Measurements from ENCODE around the gene HTR1A. TPM values are rescaled to one million over a fixed set of nuclear protein-coding genes. Genes with fewer than 3 reads are reported as not detected.

HTR1A gene
- total and polyA plus RNA-seq, 2 experiments from 2014 or later: not detected

DNA sequence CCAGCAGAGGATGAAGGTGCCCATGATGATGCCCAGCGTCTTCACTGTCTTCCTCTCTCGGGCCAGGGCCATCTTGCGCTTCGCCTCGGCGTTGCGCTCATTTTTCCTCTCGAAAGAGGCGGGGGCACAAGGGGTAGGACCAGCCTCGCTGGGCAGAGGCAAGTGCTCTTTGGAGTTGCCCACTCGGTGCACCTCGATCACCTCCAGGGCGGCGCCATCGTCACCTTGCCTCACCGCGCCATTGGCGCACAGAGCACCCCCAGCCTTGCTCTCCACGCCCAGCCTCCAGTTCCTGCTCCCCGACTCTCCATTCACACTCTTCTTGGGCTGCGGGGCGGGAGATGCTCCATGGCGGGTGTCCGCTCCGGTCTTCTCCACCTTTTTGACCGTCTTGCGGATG lies 1.6 kb downstream of the HTR1A start:
- in situ Hi-C loops (cut with MboI): no loop called here
- Histone ChIP-seq H4K20me1 (ENCODE audit: insufficient read depth) (no peaks in the 10 kb centered on the region), H3F3A (ENCODE audit: insufficient read depth) (no peaks in the 10 kb centered on the region), H3K4me2 (ENCODE audit: unreplicated experiment) (no peak overlapping the region), H3K79me2 (ENCODE audit: insufficient read depth) (no peaks in the 10 kb centered on the region), H3K27me3 (replicated peaks; ENCODE audit: insufficient read depth) (peaks cover 15% of the 10 kb centered on the region), H3K36me3 (ENCODE audit: low read depth) (no peaks in the 10 kb centered on the region), H3K9me2 (ENCODE audit: insufficient read depth) (no peaks in the 10 kb centered on the region), H3K4me3 (no peak overlapping the region), H3K9me3 (ENCODE audit: low read depth) (no peaks in the 10 kb centered on the region), H3K27ac (no peak overlapping the region), H2AFZ (no peak overlapping the region), H3K4me1 (ENCODE audit: insufficient read depth) (no peaks in the 10 kb centered on the region), H3K9ac (no peak overlapping the region)
- no peak for DNase-seq
- WGBS, 2 experiments (ENCODE audit: low coverage in 1 of 2, low lambda C conversion rate in 2 of 2, missing lambda C conversion rate in 2 of 2): 19 to 23% methylated on average over 18 to 27 of the region's 27 CpGs
- TF ChIP-seq EZH2 (IDR thresholded peaks at IDR 0.05; ENCODE audit: insufficient read depth, poor library complexity, severe bottlenecking) (no peak), EZH2phosphoT487 (IDR thresholded peaks at IDR 0.05; ENCODE audit: insufficient read depth, low read depth) (no peak)

DNA sequence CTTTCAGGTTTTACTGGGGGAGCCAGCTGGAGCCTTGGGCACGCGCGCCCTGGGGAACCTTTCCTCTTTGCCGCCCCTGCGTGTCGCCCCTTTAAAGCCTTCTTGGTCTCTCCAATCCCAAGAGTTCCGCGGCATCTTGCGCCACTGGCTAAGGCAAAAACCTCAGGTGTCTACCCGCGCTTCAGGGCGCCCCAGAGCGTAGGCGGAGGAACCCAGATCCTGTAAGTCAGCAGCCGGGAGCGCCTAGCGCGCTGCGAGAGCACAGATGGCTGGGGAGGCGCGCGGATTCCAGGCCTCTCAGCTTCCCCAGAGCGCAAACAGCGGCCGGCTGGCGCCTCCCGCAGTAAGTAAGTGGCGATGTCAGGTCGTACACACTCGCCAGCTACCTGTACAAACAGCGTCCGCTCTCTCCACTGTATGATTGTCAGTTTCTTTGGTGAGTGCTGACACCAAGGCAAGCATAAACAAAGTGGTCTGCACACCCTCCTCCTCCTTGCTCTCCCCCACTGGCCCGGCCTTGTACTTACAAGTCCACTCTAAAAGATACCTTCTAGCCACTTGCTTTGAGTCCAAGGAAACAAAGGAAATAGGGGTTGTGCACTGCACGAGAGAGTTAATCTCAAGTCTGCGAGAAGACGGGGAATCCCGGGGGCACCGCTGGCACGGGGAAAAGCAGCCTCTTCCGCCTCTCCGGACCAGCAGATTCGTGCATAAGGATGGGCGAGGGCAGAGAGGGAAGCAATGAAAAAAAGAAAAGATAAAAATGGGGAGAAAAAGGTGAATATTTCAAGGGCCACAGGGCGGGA lies 2.9 kb downstream of the HTR1A start:
- Histone ChIP-seq H3F3A (ENCODE audit: insufficient read depth) (no peaks in the 10 kb centered on the region), H2AFZ (no peak overlapping the region), H3K36me3 (ENCODE audit: low read depth) (no peaks in the 10 kb centered on the region), H3K4me2 (ENCODE audit: unreplicated experiment) (no peak overlapping the region), H3K9me2 (ENCODE audit: insufficient read depth) (no peaks in the 10 kb centered on the region), H3K27ac (no peak overlapping the region), H4K20me1 (ENCODE audit: insufficient read depth) (no peaks in the 10 kb centered on the region), H3K4me1 (ENCODE audit: insufficient read depth) (no peaks in the 10 kb centered on the region), H3K9ac (no peak overlapping the region), H3K4me3 (no peak overlapping the region), H3K79me2 (ENCODE audit: insufficient read depth) (no peaks in the 10 kb centered on the region), H3K9me3 (ENCODE audit: low read depth) (no peaks in the 10 kb centered on the region), H3K27me3 (replicated peaks; ENCODE audit: insufficient read depth) (peaks cover 15% of the 10 kb centered on the region)
- TF ChIP-seq EZH2phosphoT487 (IDR thresholded peaks at IDR 0.05; ENCODE audit: insufficient read depth, low read depth): no peak
- no peak for TF ChIP-seq EZH2 (IDR thresholded peaks at IDR 0.05; ENCODE audit: insufficient read depth, poor library complexity, severe bottlenecking)
- DNase-seq: no peak
- in situ Hi-C loops (cut with MboI): no loop called here
- WGBS, 2 experiments (ENCODE audit: low coverage in 1 of 2, low lambda C conversion rate in 2 of 2, missing lambda C conversion rate in 2 of 2): 3 to 4% methylated on average over 44 of the region's 44 CpGs

DNA sequence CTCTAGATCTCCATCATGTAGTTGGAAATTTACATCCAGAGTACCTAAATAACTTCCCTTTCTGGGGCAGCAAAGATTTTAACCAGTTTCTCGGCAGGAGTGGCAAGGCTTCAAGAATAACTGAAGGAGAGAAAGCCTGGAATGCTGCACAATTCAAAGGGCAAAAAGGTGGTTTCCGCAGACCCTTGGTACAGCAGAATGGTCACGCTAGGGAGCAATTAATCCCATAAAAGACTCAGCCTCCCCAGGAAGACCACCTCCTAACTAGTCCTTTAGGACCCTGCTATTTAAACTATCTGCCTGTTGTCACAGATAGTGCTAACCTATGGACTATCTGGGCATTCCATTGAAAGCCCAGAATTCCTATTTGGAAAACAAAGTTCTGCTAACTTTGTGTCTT lies 3.6 kb downstream of the HTR1A start:
- Histone ChIP-seq H3K9me3 (ENCODE audit: low read depth) (no peaks in the 10 kb centered on the region), H4K20me1 (ENCODE audit: insufficient read depth) (no peaks in the 10 kb centered on the region), H3K4me1 (ENCODE audit: insufficient read depth) (no peaks in the 10 kb centered on the region), H3K4me3 (no peak overlapping the region), H3K4me2 (ENCODE audit: unreplicated experiment) (no peak overlapping the region), H2AFZ (no peak overlapping the region), H3K9me2 (ENCODE audit: insufficient read depth) (no peaks in the 10 kb centered on the region), H3K27ac (no peak overlapping the region), H3K36me3 (ENCODE audit: low read depth) (no peaks in the 10 kb centered on the region), H3K27me3 (replicated peaks; ENCODE audit: insufficient read depth) (peaks cover 15% of the 10 kb centered on the region), H3K79me2 (ENCODE audit: insufficient read depth) (no peaks in the 10 kb centered on the region), H3K9ac (no peak overlapping the region), H3F3A (ENCODE audit: insufficient read depth) (no peaks in the 10 kb centered on the region)
- WGBS, 2 experiments (ENCODE audit: low coverage in 1 of 2, low lambda C conversion rate in 2 of 2, missing lambda C conversion rate in 2 of 2): 9 to 15% methylated on average over 3 of the region's 3 CpGs
- TF ChIP-seq EZH2 (IDR thresholded peaks at IDR 0.05; ENCODE audit: insufficient read depth, poor library complexity, severe bottlenecking): no peak
- TF ChIP-seq EZH2phosphoT487 (IDR thresholded peaks at IDR 0.05; ENCODE audit: insufficient read depth, low read depth): no peak
- in situ Hi-C loops (cut with MboI): no loop called here
- no peak for DNase-seq

DNA sequence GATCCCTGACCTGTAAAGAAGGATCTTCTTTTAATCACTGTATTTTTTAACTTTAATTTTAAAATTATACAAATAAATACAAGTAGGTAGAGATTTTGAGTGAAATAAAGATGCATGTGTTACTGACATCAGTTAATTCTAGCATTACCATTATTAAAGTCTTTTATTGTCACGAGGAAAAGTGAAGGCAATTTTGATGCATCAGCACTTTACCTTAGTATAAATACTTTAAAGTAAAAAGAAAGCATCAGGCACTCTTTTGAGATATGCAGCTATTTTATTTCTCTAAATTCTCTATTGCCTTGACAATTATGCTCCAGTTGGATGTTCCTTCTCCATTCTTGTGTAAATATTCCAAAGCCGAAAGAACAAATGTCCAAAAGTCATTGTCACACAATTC lies 4.6 kb downstream of the HTR1A start:
- Histone ChIP-seq H3K4me3 (no peak overlapping the region), H3K27me3 (replicated peaks; ENCODE audit: insufficient read depth) (peaks cover 11% of the 10 kb centered on the region), H3K9me3 (ENCODE audit: low read depth) (no peaks in the 10 kb centered on the region), H3K27ac (no peak overlapping the region), H3K4me1 (ENCODE audit: insufficient read depth) (no peaks in the 10 kb centered on the region), H3K36me3 (ENCODE audit: low read depth) (no peaks in the 10 kb centered on the region), H2AFZ (no peak overlapping the region), H4K20me1 (ENCODE audit: insufficient read depth) (no peaks in the 10 kb centered on the region), H3K79me2 (ENCODE audit: insufficient read depth) (no peaks in the 10 kb centered on the region), H3K4me2 (ENCODE audit: unreplicated experiment) (no peak overlapping the region), H3K9ac (no peak overlapping the region), H3K9me2 (ENCODE audit: insufficient read depth) (no peaks in the 10 kb centered on the region), H3F3A (ENCODE audit: insufficient read depth) (no peaks in the 10 kb centered on the region)
- WGBS, 2 experiments (ENCODE audit: low coverage in 1 of 2, low lambda C conversion rate in 2 of 2, missing lambda C conversion rate in 2 of 2): 14 to 15% methylated on average over 2 of the region's 2 CpGs
- in situ Hi-C loops (cut with MboI): no loop called here
- TF ChIP-seq EZH2 (IDR thresholded peaks at IDR 0.05; ENCODE audit: insufficient read depth, poor library complexity, severe bottlenecking): no peak
- no peak for TF ChIP-seq EZH2phosphoT487 (IDR thresholded peaks at IDR 0.05; ENCODE audit: insufficient read depth, low read depth)
- no peak for DNase-seq
